ENCODE data around the gene SMYD3.
A peak's percentile ranks its signal among the peaks of the same experiment; 100 is the strongest.

SMYD3 gene

GRCh38 chr1:246462986-246463385 is 44.1 kb downstream of the SMYD3 start:
- no peak for FAIRE-seq

GRCh38 chr1:246460406-246460805 is 46.7 kb downstream of the SMYD3 start:
- no peak for FAIRE-seq

GRCh38 chr1:246459221-246459620 is 47.9 kb downstream of the SMYD3 start:
- no peak for FAIRE-seq

GRCh38 chr1:246455476-246455875 is 51.6 kb downstream of the SMYD3 start:
- FAIRE-seq, result no peak

GRCh38 chr1:246454655-246455054 is 52.4 kb downstream of the SMYD3 start:
- no peak for FAIRE-seq

- peak; percentile 92 for FAIRE-seq
These were observed 56.3 kb downstream of the SMYD3 start for GRCh38 chr1:246450611-246451251.

- FAIRE-seq, result no peak
These were observed 58.7 kb downstream of the SMYD3 start for GRCh38 chr1:246448373-246448772.

- FAIRE-seq, result no peak
These were observed 59.6 kb downstream of the SMYD3 start for GRCh38 chr1:246447501-246447900.

- FAIRE-seq, result no peak
These were observed 61.6 kb downstream of the SMYD3 start for GRCh38 chr1:246445503-246445902.

GRCh38 chr1:246444617-246445016 is 62.5 kb downstream of the SMYD3 start:
- FAIRE-seq, result no peak

GRCh38 chr1:246437961-246438360 is 69.1 kb downstream of the SMYD3 start:
- no peak for FAIRE-seq

GRCh38 chr1:246435421-246436041 is 71.5 kb downstream of the SMYD3 start:
- no peak for FAIRE-seq

GRCh38 chr1:246434335-246434734 is 72.7 kb downstream of the SMYD3 start:
- FAIRE-seq, result no peak

GRCh38 chr1:246428542-246429308 is 78.4 kb downstream of the SMYD3 start:
- FAIRE-seq, result no peak

GRCh38 chr1:246427611-246428010 is 79.5 kb downstream of the SMYD3 start:
- no peak for FAIRE-seq

GRCh38 chr1:246425895-246426294 is 81.2 kb downstream of the SMYD3 start:
- no peak for FAIRE-seq

- no peak for FAIRE-seq
These were observed 81.8 kb downstream of the SMYD3 start for GRCh38 chr1:246425139-246425794.

GRCh38 chr1:246420300-246420699 is 86.8 kb downstream of the SMYD3 start:
- no peak for FAIRE-seq

- FAIRE-seq, result no peak
These were observed 88.3 kb downstream of the SMYD3 start for GRCh38 chr1:246418565-246419312.

GRCh38 chr1:246417813-246418564 is 89.1 kb downstream of the SMYD3 start:
- FAIRE-seq, result no peak

- no peak for FAIRE-seq
These were observed 89.8 kb downstream of the SMYD3 start for GRCh38 chr1:246417152-246417812.
